ENCODE data around the gene MSRB3. TPM values are rescaled to one million over a fixed set of nuclear protein-coding genes. Genes with fewer than 3 reads are reported as not detected.

MSRB3 gene
- total and polyA plus RNA-seq, 2 donors (not counting 3 experiments of a cell fraction or from before 2014, with no cell fraction given): 20.0 to 59.3 TPM

DNA sequence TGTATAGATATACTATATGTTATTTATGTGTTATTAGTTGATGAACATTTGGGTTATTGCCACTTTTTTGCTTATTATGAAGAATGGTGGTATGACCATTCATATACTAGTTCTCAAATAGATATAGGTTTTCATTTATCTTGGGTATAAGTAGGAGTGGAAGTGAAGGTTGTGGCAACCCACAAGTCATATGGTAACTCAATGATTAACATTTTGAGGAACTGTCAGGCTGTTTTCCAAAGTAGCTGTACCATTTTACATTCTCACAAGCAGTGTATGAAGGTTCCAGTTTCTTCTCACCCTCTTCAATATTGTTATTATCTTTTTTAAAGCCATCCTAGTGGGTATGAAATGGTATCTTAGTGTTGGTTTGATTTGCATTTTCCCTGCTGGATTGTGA, 19.0 kb upstream of the MSRB3 start:
- Histone ChIP-seq H3K9ac (replicated peaks; ENCODE audit: extremely low read depth, insufficient read depth, low read length) (no peak overlapping the region), H3K27ac (ENCODE audit: insufficient read depth, low read depth, low read length) (no peak overlapping the region), H3K9me1 (replicated peaks; ENCODE audit: control insufficient read depth, extremely low read depth, insufficient read depth, low read length) (no peaks in the 10 kb centered on the region), H3K36me3 (ENCODE audit: control insufficient read depth in 2 of 2, extremely low read depth in 1 of 2, insufficient read depth in 2 of 2, low read length in 2 of 2) (no peaks in the 10 kb centered on the region), H3K79me2 (ENCODE audit: control insufficient read depth, insufficient read depth, low read length) (no peaks in the 10 kb centered on the region), H3K9me3 (replicated peaks; ENCODE audit: control insufficient read depth, insufficient read depth, low read length) (no peaks in the 10 kb centered on the region), H4K20me1 (replicated peaks; ENCODE audit: control insufficient read depth, extremely low read depth, insufficient read depth, low read length) (no peaks in the 10 kb centered on the region), H3K4me2 (ENCODE audit: insufficient read depth, low read length) (no peak overlapping the region), H3K4me3 (replicated peaks in 1 of 3; ENCODE audit: insufficient read depth in 1 of 3, low read depth in 1 of 3, low read length in 3 of 3) (no peak overlapping the region), H3K4me1 (ENCODE audit: control insufficient read depth, extremely low read depth, insufficient read depth, low read length) (no peaks in the 10 kb centered on the region), H3K27me3 (ENCODE audit: control insufficient read depth in 2 of 2, insufficient read depth in 2 of 2, low read length in 2 of 2) (no peaks in the 10 kb centered on the region), H2AFZ (ENCODE audit: low read depth, low read length) (no peak overlapping the region)
- ChIA-PET CTCF (interaction anchor here (1.6 to 1.8 kb wide), 2 partner anchors 23 to 27 kb away, joined by 4 to 6 read pairs; no protein-coding TSS in a partner anchor), POLR2A (no interaction called here)
- DNase-seq (ENCODE audit: low read depth, low spot score) (no peak), FAIRE-seq (no peak)
- dilution Hi-C loops (cut with MboI; ENCODE audit: extremely low pct_ligation_motif_present, low sequenced_read_pairs) (no loop called here), intact Hi-C loops (cut with micrococcal nuclease) (no loop called here)
- BruUV-seq (replicated peaks): no TSS peak
- TF ChIP-seq JUN (IDR thresholded peaks at IDR 0.05; ENCODE audit: borderline replicate concordance, insufficient read depth, insufficient read length, low read depth): no peak
- TF ChIP-seq GATA2 (IDR thresholded peaks at IDR 0.05; ENCODE audit: insufficient read depth, insufficient read length, low read depth, low read length): no peak
- TF ChIP-seq POLR2AphosphoS5 (IDR thresholded peaks at IDR 0.05; ENCODE audit: insufficient read depth, low read depth, low read length): no peak

GRCh38 chr12:65263777-65264176, 14.7 kb upstream of the MSRB3 start:
- CTCF ChIA-PET: no interaction called here
- H3K4me3 ChIP-seq (replicated peaks in 1 of 3; ENCODE audit: insufficient read depth in 1 of 3, low read depth in 1 of 3, low read length in 3 of 3): no peak overlapping the region
- no peaks in the 10 kb centered on the region for H3K27me3 ChIP-seq (ENCODE audit: control insufficient read depth in 2 of 2, insufficient read depth in 2 of 2, low read length in 2 of 2)
- dilution Hi-C loops (cut with MboI; ENCODE audit: extremely low pct_ligation_motif_present, low sequenced_read_pairs) (no loop called here), intact Hi-C loops (cut with micrococcal nuclease) (no loop called here)
- no peak overlapping the region for H2AFZ ChIP-seq (ENCODE audit: low read depth, low read length)
- no peak overlapping the region for H3K27ac ChIP-seq (ENCODE audit: insufficient read depth, low read depth, low read length)
- H3K9me1 ChIP-seq (replicated peaks; ENCODE audit: control insufficient read depth, extremely low read depth, insufficient read depth, low read length): no peaks in the 10 kb centered on the region
- BruUV-seq (replicated peaks): no TSS peak
- POLR2A ChIA-PET: no interaction called here
- TF ChIP-seq GATA2 (IDR thresholded peaks at IDR 0.05; ENCODE audit: insufficient read depth, insufficient read length, low read depth, low read length) (no peak), FOS (IDR thresholded peaks at IDR 0.05; ENCODE audit: borderline replicate concordance, insufficient read depth, low read length) (no peak), MYC (IDR thresholded peaks at IDR 0.05; ENCODE audit: low read depth, low read length) (no peak), POLR2AphosphoS5 (IDR thresholded peaks at IDR 0.05; ENCODE audit: insufficient read depth, low read depth, low read length) (no peak), POLR2A (IDR thresholded peaks at IDR 0.05; ENCODE audit: low read depth, low read length) (no peak)
- TF ChIP-seq, protein P1, sequence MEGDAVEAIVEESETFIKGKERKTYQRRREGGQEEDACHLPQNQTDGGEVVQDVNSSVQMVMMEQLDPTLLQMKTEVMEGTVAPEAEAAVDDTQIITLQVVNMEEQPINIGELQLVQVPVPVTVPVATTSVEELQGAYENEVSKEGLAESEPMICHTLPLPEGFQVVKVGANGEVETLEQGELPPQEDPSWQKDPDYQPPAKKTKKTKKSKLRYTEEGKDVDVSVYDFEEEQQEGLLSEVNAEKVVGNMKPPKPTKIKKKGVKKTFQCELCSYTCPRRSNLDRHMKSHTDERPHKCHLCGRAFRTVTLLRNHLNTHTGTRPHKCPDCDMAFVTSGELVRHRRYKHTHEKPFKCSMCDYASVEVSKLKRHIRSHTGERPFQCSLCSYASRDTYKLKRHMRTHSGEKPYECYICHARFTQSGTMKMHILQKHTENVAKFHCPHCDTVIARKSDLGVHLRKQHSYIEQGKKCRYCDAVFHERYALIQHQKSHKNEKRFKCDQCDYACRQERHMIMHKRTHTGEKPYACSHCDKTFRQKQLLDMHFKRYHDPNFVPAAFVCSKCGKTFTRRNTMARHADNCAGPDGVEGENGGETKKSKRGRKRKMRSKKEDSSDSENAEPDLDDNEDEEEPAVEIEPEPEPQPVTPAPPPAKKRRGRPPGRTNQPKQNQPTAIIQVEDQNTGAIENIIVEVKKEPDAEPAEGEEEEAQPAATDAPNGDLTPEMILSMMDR (IDR thresholded peaks at IDR 0.05; ENCODE audit: extremely low read depth in 1 of 2, insufficient read depth in 1 of 2, low read depth in 1 of 2, low read length in 2 of 2): no peak
- H3K79me2 ChIP-seq (ENCODE audit: control insufficient read depth, insufficient read depth, low read length): no peaks in the 10 kb centered on the region
- no peak overlapping the region for H3K9ac ChIP-seq (replicated peaks; ENCODE audit: extremely low read depth, insufficient read depth, low read length)
- no peak overlapping the region for H3K4me2 ChIP-seq (ENCODE audit: insufficient read depth, low read length)
- H4K20me1 ChIP-seq (replicated peaks; ENCODE audit: control insufficient read depth, extremely low read depth, insufficient read depth, low read length): no peaks in the 10 kb centered on the region
- FAIRE-seq (no peak), DNase-seq (ENCODE audit: low read depth, low spot score) (no peak)
- H3K4me1 ChIP-seq (ENCODE audit: control insufficient read depth, extremely low read depth, insufficient read depth, low read length): peaks cover 9% of the 10 kb centered on the region
- H3K36me3 ChIP-seq (ENCODE audit: control insufficient read depth in 2 of 2, extremely low read depth in 1 of 2, insufficient read depth in 2 of 2, low read length in 2 of 2): no peaks in the 10 kb centered on the region
- H3K9me3 ChIP-seq (replicated peaks; ENCODE audit: control insufficient read depth, insufficient read depth, low read length): no peaks in the 10 kb centered on the region
